Stimulated activated CD8-positive, alpha-beta memory T cell treated with anti-CD3 and anti-CD28 coated beads, Interleukin-15, amount 100 ng/mL, for 48 hours (primary cell): Measurements from ENCODE around the gene AVP.
"Not testable (repeated sequence)": the region's sequence is repeated elsewhere in the genome, so short reads cannot be mapped to it uniquely, and the experiment has no call there.

ENCODE experiments used
- DNase-seq, 2 donors: peaks; one replicate each; pipeline ENCODE4 v3.0.0-alpha.2; 2020; ENCODE audit warnings: low read depth in 2 of 2

The AVP gene

GRCh38 chr20:3082955-3083952 is 1.3 kb downstream of the AVP start:
- no peak for DNase-seq

GRCh38 chr20:3082306-3082951 is 2.1 kb downstream of the AVP start:
- DNase-seq = no peak

- no peak for DNase-seq
These were observed 2.9 kb downstream of the AVP start for GRCh38 chr20:3081641-3082040.

GRCh38 chr20:3080939-3081388 is 3.6 kb downstream of the AVP start:
- no peak for DNase-seq

- DNase-seq = no peak
These were observed 6.8 kb downstream of the AVP start for GRCh38 chr20:3077618-3078134.

GRCh38 chr20:3075315-3075714 is 9.2 kb downstream of the AVP start:
- not testable (repeated sequence) for DNase-seq

- no peak for DNase-seq
These were observed 9.7 kb downstream of the AVP start for GRCh38 chr20:3074812-3075211.

GRCh38 chr20:3073251-3073643 is 11.3 kb downstream of the AVP start:
- DNase-seq = not testable (repeated sequence)

GRCh38 chr20:3072530-3073250 is 11.8 kb downstream of the AVP start:
- no peak for DNase-seq

- DNase-seq = peak in 1 of 2 donors; percentile 49
These were observed 12.7 kb downstream of the AVP start, which contains the start of gene OXT for GRCh38 chr20:3071610-3072529. TSS of gene OXT (plus strand) at chr20:3071620. CDS start at chr20:3071656, 36 bp downstream.

GRCh38 chr20:3071266-3071609 is 13.3 kb downstream of the AVP start:
- DNase-seq = no peak

GRCh38 chr20:3070725-3071124 is 13.8 kb downstream of the AVP start:
- no peak for DNase-seq

- no peak for DNase-seq
These were observed 15.3 kb downstream of the AVP start for GRCh38 chr20:3068986-3069900.

- no peak for DNase-seq
These were observed 16.4 kb downstream of the AVP start for GRCh38 chr20:3068075-3068474.

GRCh38 chr20:3067139-3068014 is 17.1 kb downstream of the AVP start:
- DNase-seq = no peak

GRCh38 chr20:3064119-3064518 is 20.4 kb downstream of the AVP start:
- not testable (repeated sequence) for DNase-seq

GRCh38 chr20:3059489-3059888 is 25.0 kb downstream of the AVP start:
- no peak for DNase-seq

GRCh38 chr20:3051385-3052019 is 33.0 kb downstream of the AVP start:
- DNase-seq = no peak
